Measurements from ENCODE around the gene UBE2Q2.

Gene UBE2Q2

GRCh38 chr15:75823860-75824613, 19.2 kb upstream of the UBE2Q2 start:
- Histone ChIP-seq H3K36me3 (no peaks in the 10 kb centered on the region), H3K4me3 (ENCODE audit: low read depth, low read length) (no peak overlapping the region), H3K9me3 (ENCODE audit: severe bottlenecking) (no peaks in the 10 kb centered on the region), H3K27ac (no peak overlapping the region), H3K27me3 (ENCODE audit: insufficient read depth, low read depth, severe bottlenecking) (no peaks in the 10 kb centered on the region)
- no peak for DNase-seq
- TF ChIP-seq, protein P1, sequence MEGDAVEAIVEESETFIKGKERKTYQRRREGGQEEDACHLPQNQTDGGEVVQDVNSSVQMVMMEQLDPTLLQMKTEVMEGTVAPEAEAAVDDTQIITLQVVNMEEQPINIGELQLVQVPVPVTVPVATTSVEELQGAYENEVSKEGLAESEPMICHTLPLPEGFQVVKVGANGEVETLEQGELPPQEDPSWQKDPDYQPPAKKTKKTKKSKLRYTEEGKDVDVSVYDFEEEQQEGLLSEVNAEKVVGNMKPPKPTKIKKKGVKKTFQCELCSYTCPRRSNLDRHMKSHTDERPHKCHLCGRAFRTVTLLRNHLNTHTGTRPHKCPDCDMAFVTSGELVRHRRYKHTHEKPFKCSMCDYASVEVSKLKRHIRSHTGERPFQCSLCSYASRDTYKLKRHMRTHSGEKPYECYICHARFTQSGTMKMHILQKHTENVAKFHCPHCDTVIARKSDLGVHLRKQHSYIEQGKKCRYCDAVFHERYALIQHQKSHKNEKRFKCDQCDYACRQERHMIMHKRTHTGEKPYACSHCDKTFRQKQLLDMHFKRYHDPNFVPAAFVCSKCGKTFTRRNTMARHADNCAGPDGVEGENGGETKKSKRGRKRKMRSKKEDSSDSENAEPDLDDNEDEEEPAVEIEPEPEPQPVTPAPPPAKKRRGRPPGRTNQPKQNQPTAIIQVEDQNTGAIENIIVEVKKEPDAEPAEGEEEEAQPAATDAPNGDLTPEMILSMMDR (IDR thresholded peaks at IDR 0.05; ENCODE audit: low read depth, low read length): no peak

DNA sequence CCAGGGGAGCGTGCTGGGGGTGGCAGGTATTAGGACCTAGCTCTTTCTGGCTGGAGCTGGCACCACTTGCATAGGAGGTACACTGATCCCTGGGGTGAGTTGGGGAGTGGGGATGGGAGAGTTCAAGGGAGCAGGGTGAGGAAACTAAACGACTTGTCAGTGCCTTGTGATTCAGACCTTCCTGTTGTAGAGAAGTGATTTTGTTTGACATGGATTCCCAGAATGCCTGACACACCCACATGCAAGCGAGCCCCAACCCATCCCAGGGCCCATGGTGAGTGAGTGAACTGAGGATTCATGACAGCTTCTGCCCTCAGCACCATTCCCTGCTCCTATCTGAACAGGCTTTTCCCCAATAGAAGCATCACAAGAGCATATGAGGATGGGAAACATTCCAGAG, 15.6 kb upstream of the UBE2Q2 start:
- Histone ChIP-seq H3K36me3 (no peaks in the 10 kb centered on the region), H3K27me3 (ENCODE audit: insufficient read depth, low read depth, severe bottlenecking) (no peaks in the 10 kb centered on the region), H3K4me3 (ENCODE audit: low read depth, low read length) (no peak overlapping the region), H3K27ac (no peak overlapping the region), H3K9me3 (ENCODE audit: severe bottlenecking) (no peaks in the 10 kb centered on the region)
- TF ChIP-seq, protein P1 (IDR thresholded peaks at IDR 0.05; ENCODE audit: low read depth, low read length): no peak
- DNase-seq: no peak

DNA sequence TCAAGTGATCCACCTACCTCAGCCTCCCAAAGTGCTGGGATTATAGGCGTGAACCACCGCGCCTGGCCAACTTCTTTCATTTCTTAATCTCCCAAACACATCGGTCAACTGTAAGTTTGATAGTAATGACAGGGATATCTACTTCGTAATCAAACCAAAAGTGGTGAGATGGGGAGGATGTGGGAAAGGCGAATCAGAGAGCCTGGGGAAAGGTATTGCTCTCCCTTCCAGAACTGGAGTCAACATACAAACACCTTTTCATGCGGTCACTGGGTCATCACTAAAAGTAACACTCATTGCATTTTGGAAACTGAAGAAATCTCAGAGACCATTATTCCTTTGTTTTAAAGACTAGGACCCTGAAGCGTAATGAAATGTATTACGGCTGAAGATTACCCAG, 14.8 kb upstream of the UBE2Q2 start:
- Histone ChIP-seq H3K4me3 (ENCODE audit: low read depth, low read length) (no peak overlapping the region), H3K27me3 (ENCODE audit: insufficient read depth, low read depth, severe bottlenecking) (no peaks in the 10 kb centered on the region), H3K27ac (no peak overlapping the region), H3K9me3 (ENCODE audit: severe bottlenecking) (no peaks in the 10 kb centered on the region), H3K36me3 (no peaks in the 10 kb centered on the region)
- TF ChIP-seq, protein P1 (IDR thresholded peaks at IDR 0.05; ENCODE audit: low read depth, low read length): no peak
- no peak for DNase-seq

DNA sequence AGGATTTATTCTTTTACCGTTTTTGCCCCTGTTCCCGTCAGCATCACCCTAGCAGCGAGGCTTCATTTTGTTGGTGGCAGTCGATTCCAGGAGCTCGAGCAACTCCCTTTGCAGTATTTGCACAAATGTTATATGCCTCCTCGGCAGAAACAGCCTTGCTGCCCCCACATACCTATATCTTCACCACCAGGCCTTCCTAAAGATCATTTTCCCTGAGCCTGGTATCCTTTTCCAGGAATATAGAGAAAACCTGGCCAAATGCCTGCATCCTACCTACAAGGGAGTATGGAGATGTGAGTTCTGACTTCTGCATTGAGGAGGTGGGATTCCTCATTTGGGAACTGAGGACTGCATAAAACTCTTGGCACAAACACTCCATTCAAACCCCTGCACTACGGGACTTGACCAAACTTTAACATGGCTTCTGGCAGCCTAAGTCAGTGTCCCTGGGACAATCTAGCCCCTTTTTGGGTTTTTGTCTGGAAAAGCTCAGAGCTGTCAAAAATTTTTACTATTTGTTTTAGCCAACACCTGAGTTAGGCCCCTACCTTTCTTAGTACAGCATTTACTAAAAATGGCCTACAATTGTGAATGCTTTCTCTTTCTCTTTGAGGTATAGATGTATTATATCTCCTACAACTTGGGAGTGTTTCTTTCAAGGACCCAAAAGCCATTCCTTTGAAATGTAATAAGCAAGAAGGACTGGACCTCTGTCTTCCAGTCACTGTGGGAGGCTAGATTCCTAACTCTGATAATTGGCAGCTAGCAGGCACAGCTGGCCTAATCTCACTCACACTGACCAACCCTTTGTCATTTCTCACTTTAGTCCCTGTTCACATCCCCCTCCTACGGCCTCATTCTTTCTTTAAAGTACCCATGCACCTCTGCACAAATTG, 12.1 kb upstream of the UBE2Q2 start:
- Histone ChIP-seq H3K27ac (no peak overlapping the region), H3K9me3 (ENCODE audit: severe bottlenecking) (no peaks in the 10 kb centered on the region), H3K27me3 (ENCODE audit: insufficient read depth, low read depth, severe bottlenecking) (no peaks in the 10 kb centered on the region), H3K36me3 (no peaks in the 10 kb centered on the region), H3K4me3 (ENCODE audit: low read depth, low read length) (no peak overlapping the region)
- DNase-seq: no peak
- TF ChIP-seq, protein P1 (IDR thresholded peaks at IDR 0.05; ENCODE audit: low read depth, low read length): no peak

GRCh38 chr15:75831806-75832102, 11.5 kb upstream of the UBE2Q2 start:
- Histone ChIP-seq H3K36me3 (no peaks in the 10 kb centered on the region), H3K4me3 (ENCODE audit: low read depth, low read length) (no peak overlapping the region), H3K27ac (no peak overlapping the region), H3K9me3 (ENCODE audit: severe bottlenecking) (no peaks in the 10 kb centered on the region), H3K27me3 (ENCODE audit: insufficient read depth, low read depth, severe bottlenecking) (no peaks in the 10 kb centered on the region)
- TF ChIP-seq, protein P1 (IDR thresholded peaks at IDR 0.05; ENCODE audit: low read depth, low read length): no peak
- DNase-seq: no peak
